Neutrophil (primary cell): ENCODE data around the gene IFNA16.
A peak's percentile ranks its signal among the peaks of the same experiment; 100 is the strongest.
"Not testable (repeated sequence)": the region's sequence is repeated elsewhere in the genome, so short reads cannot be mapped to it uniquely, and the experiment has no call there.

Source experiments
- H3K27ac ChIP-seq: fragments of 200-600 bp; sonication (generic); 2 replicates; pipeline ENCODE4 v1.5.1; 2016; ENCODE audit warnings: mild to moderate bottlenecking, moderate library complexity
- H3K27me3 ChIP-seq: fragments of 200-600 bp; sonication (generic); 2 replicates; pipeline ENCODE4 v1.6.0; 2016; ENCODE audit warnings: mild to moderate bottlenecking
- H3K36me3 ChIP-seq: fragments of 200-600 bp; sonication (generic); 2 replicates; pipeline ENCODE4 v1.5.1; 2017
- H3K4me1 ChIP-seq, 2 experiments: fragments of 200-600 bp in 1 of 2; sonication (generic) in 1 of 2; 1 replicate in 1 of 2; 2 replicates in 1 of 2; pipeline versions ENCODE4 v1.5.1 to v1.6.1; 2013 to 2016; ENCODE audit warnings: low read depth in 1 of 2, low read length in 1 of 2, mild to moderate bottlenecking in 1 of 2, moderate library complexity in 1 of 2; ENCODE audit not compliant: control insufficient read depth in 1 of 2, insufficient read depth in 1 of 2
- H3K4me3 ChIP-seq, 2 experiments: fragments of 200-600 bp in 1 of 2; sonication (generic) in 1 of 2; 1 replicate in 1 of 2; 2 replicates in 1 of 2; pipeline ENCODE4 v1.5.1; 2013 to 2016; ENCODE audit warnings: low read depth in 1 of 2, low read length in 1 of 2, mild to moderate bottlenecking in 1 of 2, moderate library complexity in 1 of 2
- H3K9me3 ChIP-seq: fragments of 200-600 bp; sonication (generic); 2 replicates; pipeline ENCODE4 v1.5.1; 2016
- TF ChIP-seq, protein P1 (sequence below): fragments of 200-600 bp; sonication (generic); IDR thresholded peaks from 2 replicates; pipeline ENCODE4 v1.5.1; 2016; ENCODE audit warnings: antibody characterized with exemption

IFNA16 gene

DNA sequence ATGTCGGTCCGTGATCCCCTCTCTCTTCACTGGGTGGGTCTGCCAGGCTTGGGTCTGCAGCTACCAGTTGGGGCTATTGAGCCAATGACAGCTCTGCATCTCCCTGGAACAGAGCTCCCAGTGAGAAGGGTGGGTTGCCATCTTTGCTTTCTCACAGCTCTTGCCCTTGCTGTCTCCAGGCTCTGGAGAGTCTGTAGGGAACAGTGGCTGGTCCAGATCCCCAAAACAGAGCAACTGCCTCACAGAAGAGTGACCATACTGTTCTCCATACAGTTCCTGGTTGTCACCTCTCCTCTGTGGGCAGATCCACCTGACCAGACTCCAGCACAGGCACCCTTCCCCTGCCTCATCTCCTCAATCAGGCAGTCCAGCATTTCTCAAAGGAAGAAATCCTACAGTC is 16.1 kb upstream of the IFNA16 start:
- Histone ChIP-seq H3K27me3 (no peaks in the 10 kb centered on the region), H3K9me3 (no peaks in the 10 kb centered on the region), H3K27ac (no peak overlapping the region), H3K4me1 (peaks cover 0 to 4% of the 10 kb centered on the region in 2 experiments), H3K4me3 (no peak overlapping the region), H3K36me3 (no peaks in the 10 kb centered on the region)
- TF ChIP-seq, protein P1, sequence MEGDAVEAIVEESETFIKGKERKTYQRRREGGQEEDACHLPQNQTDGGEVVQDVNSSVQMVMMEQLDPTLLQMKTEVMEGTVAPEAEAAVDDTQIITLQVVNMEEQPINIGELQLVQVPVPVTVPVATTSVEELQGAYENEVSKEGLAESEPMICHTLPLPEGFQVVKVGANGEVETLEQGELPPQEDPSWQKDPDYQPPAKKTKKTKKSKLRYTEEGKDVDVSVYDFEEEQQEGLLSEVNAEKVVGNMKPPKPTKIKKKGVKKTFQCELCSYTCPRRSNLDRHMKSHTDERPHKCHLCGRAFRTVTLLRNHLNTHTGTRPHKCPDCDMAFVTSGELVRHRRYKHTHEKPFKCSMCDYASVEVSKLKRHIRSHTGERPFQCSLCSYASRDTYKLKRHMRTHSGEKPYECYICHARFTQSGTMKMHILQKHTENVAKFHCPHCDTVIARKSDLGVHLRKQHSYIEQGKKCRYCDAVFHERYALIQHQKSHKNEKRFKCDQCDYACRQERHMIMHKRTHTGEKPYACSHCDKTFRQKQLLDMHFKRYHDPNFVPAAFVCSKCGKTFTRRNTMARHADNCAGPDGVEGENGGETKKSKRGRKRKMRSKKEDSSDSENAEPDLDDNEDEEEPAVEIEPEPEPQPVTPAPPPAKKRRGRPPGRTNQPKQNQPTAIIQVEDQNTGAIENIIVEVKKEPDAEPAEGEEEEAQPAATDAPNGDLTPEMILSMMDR = no peak

DNA sequence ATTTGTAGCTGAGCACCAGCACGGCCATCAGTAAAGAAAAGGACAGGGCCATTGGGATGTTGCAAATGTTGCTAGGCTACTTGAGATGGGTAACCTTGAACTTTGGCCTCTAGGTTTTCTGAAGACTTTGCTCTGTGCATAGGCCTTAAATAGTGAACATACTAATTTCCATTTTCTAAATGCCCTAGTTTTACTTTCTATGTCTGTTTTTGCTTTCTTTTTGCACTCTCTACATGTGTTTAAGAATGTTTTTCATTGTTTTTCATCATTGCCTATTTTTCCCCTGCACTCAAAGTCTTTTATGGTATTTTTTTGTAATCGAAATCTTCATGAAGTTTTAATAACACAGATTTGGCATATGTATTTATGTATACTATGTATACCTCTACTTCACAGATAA is 11.0 kb upstream of the IFNA16 start, which contains the start of gene IFNA17:
Gene IFNA17, minus strand, starts transcription at position 101 of the 400 bp plus-strand sequence. Its CDS starts 49 bp downstream, at position 52.
- H3K27me3 ChIP-seq = no peaks in the 10 kb centered on the region
- TF ChIP-seq, protein P1 = no peak
- H3K4me1 ChIP-seq = no peaks in the 10 kb centered on the region
- no peaks in the 10 kb centered on the region for H3K9me3 ChIP-seq
- H3K4me3 ChIP-seq = no peak within 1 kb of the TSS
- no peaks in the 10 kb centered on the region for H3K36me3 ChIP-seq
- no peak within 1 kb of the TSS for H3K27ac ChIP-seq

DNA sequence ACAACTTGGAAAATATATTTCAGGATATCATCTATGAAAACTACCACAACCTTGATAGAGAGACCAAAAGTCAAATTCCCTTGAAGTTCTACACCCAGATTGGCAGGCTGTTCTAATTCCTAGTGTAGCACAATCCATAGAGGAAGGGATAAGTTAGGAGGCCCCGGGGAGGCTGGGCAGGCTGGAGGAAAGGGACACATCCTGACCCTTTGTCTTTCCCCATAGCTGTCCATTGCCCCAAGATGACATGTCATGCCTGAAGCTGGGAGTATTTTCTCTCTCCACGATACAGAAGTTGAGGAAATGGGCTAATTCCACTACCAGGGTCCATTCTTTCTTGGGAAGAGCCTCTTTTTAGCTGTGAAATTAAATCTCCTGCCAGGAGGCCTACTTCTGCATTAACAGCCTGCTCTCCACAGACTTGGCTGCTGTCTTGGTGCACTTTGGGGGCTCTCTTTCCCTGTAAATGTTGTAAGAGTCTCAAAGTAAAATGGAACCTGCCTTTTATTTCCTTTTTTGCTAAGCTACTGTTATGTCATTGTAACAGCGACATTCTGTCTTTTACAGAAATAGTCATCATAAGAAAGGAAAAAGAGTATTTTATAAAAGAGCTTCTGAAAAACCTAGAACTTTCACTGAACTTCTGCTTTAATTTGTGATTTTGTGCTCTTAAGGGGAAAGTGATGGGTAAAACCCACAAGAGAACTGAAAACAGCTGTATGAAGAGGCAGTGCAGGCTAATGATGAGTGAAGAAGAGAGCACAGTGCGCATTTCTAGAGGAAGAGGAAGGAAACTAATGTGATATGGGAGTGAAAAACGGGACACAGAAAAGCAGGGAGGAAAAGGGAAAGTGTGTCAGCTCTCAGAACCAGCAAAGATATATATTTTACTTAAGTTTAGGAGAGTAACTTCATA is 3.4 kb downstream of the IFNA16 start:
- TF ChIP-seq, protein P1 = peak; percentile 25
- H3K4me1 ChIP-seq, H3K27ac ChIP-seq, H3K9me3 ChIP-seq, H3K27me3 ChIP-seq, H3K36me3 ChIP-seq, H3K4me3 ChIP-seq: not testable (repeated sequence)

DNA sequence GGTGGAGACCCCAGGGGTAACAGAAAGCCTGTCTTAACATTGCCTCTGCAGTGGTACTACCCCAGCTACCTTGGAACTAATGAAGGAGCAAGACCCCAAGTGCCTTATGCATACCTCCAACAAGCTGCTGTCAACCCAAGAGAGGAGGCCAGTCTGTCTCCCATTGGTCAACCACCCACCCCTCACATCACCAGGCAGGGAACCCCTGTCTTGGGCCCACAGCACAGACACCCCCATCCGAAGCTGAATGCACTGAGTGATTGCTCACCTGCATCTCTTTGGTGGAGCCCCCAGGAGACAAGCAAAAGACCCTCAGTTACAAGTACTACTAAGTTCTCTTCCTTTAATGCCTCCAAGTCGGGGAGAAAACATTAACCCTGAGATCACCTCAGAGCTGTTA is 5.0 kb downstream of the IFNA16 start:
- H3K9me3 ChIP-seq, H3K4me3 ChIP-seq, H3K36me3 ChIP-seq: not testable (repeated sequence)

DNA sequence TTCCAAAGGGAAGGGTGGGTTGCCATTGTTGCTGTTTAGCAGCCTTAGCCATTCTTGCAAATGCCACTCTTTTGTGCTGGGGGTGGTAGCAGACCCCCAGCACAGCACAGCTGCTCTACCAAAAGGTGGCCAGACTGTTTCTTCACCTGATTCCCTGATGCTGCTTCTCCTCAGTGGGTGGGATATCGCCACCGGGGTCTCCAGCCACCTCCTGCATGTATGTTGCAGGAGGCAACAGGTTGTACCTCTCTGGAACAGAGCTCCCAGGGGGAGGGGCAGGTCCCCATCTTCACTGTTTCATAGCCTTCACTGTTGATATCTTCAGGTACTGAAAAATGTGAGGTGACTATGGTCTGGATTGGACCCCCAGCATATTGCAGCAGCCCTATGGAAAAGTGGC is 6.3 kb downstream of the IFNA16 start:
- H3K27me3 ChIP-seq, H3K4me1 ChIP-seq, H3K36me3 ChIP-seq, H3K9me3 ChIP-seq, H3K27ac ChIP-seq, H3K4me3 ChIP-seq: not testable (repeated sequence)

More for the DNA sequence above, 5.0 kb downstream of the IFNA16 start:
- H3K27ac ChIP-seq, H3K4me1 ChIP-seq, H3K27me3 ChIP-seq: not testable (repeated sequence)

DNA sequence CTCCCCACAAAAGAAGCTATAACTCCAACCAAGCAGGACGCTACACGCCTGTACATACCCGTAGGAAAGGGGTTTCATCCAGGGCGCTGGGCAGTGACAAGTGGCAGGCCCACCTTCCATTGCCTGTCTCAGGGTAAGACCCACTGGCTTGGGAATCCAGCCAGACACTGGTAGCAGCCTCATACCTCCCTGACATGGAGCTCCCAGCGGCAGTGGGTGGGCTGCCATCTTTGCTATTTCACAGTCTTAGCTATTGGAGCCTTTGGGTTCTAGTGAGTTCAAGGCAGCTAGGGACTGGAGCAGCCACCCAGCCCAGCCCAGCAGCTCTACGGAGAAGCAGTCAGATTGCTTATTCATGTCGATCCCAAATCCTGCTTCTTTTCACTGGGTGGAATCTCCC is 6.8 kb downstream of the IFNA16 start:
- Histone ChIP-seq H3K4me3 (no peak overlapping the region), H3K27ac (no peak overlapping the region), H3K4me1 (no peaks in the 10 kb centered on the region), H3K9me3 (no peaks in the 10 kb centered on the region), H3K36me3 (no peaks in the 10 kb centered on the region), H3K27me3 (no peaks in the 10 kb centered on the region)
- TF ChIP-seq, protein P1 = no peak

DNA sequence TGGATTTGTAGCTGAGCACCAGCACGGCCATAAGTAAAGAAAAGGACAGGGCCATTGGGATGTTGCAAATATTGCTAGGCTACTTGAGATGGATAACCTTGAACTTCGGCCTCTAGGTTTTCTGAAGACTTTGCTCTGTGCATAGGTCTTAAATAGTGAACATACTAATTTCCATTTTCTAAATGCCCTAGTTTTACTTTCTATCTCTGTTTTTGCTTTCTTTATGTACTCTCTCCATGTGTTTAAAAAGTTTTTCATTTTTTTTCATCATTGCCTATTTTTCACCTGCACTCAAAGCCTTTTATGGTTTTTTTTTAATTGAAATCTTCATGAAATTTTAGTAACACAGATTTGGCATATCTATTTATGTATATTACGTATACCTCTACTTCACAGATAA is 10.1 kb downstream of the IFNA16 start, which contains the start of gene IFNA10:
Gene IFNA10, minus strand, starts transcription at position 101 of the 400 bp plus-strand sequence. Its CDS starts 46 bp downstream, at position 55.
- H3K4me1 ChIP-seq, H3K9me3 ChIP-seq, H3K27me3 ChIP-seq, H3K27ac ChIP-seq, H3K4me3 ChIP-seq, H3K36me3 ChIP-seq: not testable (repeated sequence)
